AG09319 (cell line): Measurements from ENCODE around the gene DPRX.
"Not testable (repeated sequence)": the region's sequence is repeated elsewhere in the genome, so short reads cannot be mapped to it uniquely, and the experiment has no call there.

Source experiments
- DNase-seq: peaks from one replicate; pipeline ENCODE4 v3.0.0-alpha.2; 2010; ENCODE audit warnings: low read depth; ENCODE audit errors: extremely low read depth
- CTCF ChIP-seq: IDR thresholded peaks from 2 replicates; pipeline ENCODE4 v1.5.1; 2011; ENCODE audit warnings: low read depth, mild to moderate bottlenecking, inconsistent platforms, low read length, moderate library complexity

The DPRX gene

GRCh38 chr19:53657778-53658177, 26.0 kb downstream of the DPRX start:
- TF ChIP-seq CTCF = no peak
- no peak for DNase-seq

- no peak for DNase-seq
- TF ChIP-seq CTCF = no peak
Measured at GRCh38 chr19:53659292-53659691, 27.5 kb downstream of the DPRX start.

- no peak for DNase-seq
- no peak for TF ChIP-seq CTCF
Measured at GRCh38 chr19:53660584-53660983, 28.8 kb downstream of the DPRX start.

GRCh38 chr19:53662209-53662608, 30.4 kb downstream of the DPRX start:
- DNase-seq = no peak
- no peak for TF ChIP-seq CTCF

GRCh38 chr19:53664152-53664551, 32.4 kb downstream of the DPRX start:
- TF ChIP-seq CTCF = no peak

GRCh38 chr19:53664760-53665159, 33.0 kb downstream of the DPRX start:
- TF ChIP-seq CTCF = no peak

More at GRCh38 chr19:53664152-53664551, 32.4 kb downstream of the DPRX start:
- no peak for DNase-seq

GRCh38 chr19:53666331-53666730, 34.5 kb downstream of the DPRX start:
- DNase-seq = not testable (repeated sequence)

More at GRCh38 chr19:53664760-53665159, 33.0 kb downstream of the DPRX start:
- no peak for DNase-seq

- not testable (repeated sequence) for DNase-seq
Measured at GRCh38 chr19:53668804-53669203, 37.0 kb downstream of the DPRX start.

- TF ChIP-seq CTCF = no peak
- no peak for DNase-seq
Measured at GRCh38 chr19:53670345-53670744, 38.5 kb downstream of the DPRX start.
